Jurkat, Clone E6-1 (cell line): Measurements from ENCODE around the gene C2orf49.

Experiments
- DNase-seq: peaks from one replicate; pipeline ENCODE4 v3.0.0-alpha.2; 2011; ENCODE audit warnings: low read depth, low spot score
- H3K4me3 ChIP-seq: 2 replicates; pipeline ENCODE4 v1.5.1; 2011; ENCODE audit warnings: mild to moderate bottlenecking, low read length, control low read depth, moderate library complexity

Gene C2orf49

DNA sequence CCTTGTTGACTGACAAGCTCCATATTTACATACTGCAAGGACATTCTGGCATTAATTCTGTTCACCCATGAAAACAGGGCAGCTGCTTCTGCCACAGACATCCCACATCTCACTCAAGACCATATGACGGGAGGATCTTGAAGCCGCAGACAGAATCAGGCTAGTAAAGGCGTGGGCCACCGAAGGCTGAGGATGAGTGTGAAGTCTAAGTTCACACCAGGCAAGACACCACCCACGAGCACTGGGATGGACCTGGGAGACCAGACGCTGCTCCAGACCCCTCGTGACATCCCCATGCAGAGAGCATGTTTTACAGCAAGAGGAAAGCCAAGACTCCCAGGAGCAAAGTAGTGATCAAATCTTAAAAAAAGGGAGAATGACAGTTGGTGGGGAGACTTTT, 58.4 kb downstream of the C2orf49 start:
- no peak overlapping the region for H3K4me3 ChIP-seq

DNA sequence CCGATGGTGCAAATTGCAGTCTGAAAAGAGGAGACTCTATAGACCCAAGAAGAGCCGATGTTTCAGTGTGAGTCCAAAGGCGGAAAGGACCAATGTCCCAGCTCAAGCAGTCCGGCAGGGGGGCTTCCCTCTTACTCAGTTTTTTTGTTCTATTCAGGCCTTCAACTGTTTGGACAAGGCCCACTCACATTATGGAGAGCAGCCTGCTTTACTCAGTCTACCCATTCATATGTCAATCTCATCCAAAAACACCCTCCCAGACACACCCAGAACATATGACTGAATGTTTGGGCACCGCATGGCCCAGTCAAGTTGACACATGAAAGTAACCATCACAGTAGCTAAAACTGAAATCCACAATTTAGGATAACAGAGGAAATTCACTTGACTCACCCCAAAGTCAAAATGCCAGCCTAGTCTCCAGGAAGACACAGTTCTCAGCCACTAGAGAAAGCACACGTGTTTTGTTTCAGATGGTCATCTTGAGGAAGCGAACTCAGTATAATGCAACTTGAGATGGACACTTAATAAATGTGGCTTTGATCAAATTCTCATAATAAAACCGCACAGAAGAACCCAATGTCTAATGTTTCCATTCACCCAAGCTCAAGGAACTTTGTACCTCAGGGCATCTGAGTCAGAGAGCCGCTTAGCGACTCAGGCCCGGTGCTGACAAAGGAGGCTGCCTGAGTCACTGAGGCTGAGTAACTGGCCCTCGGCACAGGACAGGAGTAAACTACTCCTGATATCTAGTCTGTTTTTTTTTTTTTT, 59.1 kb downstream of the C2orf49 start:
- H3K4me3 ChIP-seq, result no peak overlapping the region
- no peak for DNase-seq

More for the DNA sequence above, 58.4 kb downstream of the C2orf49 start:
- DNase-seq, result no peak

GRCh38 chr2:105397025-105397722, 59.8 kb downstream of the C2orf49 start:
- DNase-seq, result no peak
- H3K4me3 ChIP-seq, result no peak overlapping the region

DNA sequence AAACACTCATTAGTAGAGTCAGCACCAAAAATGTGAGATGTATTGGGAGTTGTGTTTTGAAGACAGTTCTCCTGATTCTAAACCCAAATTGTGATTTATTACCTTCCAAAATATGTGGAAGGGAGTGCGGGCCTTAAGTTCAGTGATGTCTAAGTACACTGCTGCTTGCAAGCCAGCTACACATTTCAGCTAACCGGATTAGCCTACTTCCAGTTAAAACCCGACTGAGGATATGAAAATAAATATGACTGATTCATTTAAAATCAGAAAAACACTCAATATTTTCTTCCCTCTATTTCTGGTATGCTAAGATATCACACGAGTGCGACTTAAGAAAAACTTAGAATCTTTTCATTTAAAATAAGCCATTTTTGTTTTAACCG, 60.6 kb downstream of the C2orf49 start:
- DNase-seq, result no peak
- H3K4me3 ChIP-seq, result peak overlapping the region; percentile 85

GRCh38 chr2:105398336-105399206, 61.2 kb downstream of the C2orf49 start, which contains the start of gene FHL2:
TSS of gene FHL2 (minus strand) at chr2:105399051. CDS start at chr2:105386516, 12,535 bp downstream.
- peak; percentile 54 for DNase-seq
- H3K4me3 ChIP-seq, result peak within 1 kb of the TSS; percentile 85
